HG03457 (cell line): Measurements from ENCODE around the gene PKDCC.
A peak's percentile ranks its signal among the peaks of the same experiment; 100 is the strongest.

Source experiments
- ATAC-seq: cut with Tn5 transposase; IDR thresholded peaks from one replicate; pipeline ENCODE4 v1.9.1; 2021; ENCODE audit warnings: moderate number of reproducible peaks; ENCODE audit not compliant: unreplicated experiment

Gene PKDCC

GRCh38 chr2:42047488-42048298 lies at the start of gene PKDCC:
PKDCC (plus strand) TSS chr2:42048021; CDS start chr2:42048200, 179 bp downstream.
- no peak for ATAC-seq

- no peak for ATAC-seq
These were observed 49.4 kb upstream of the PKDCC start for GRCh38 chr2:41998186-41999127.

GRCh38 chr2:41999128-41999480 lies 48.7 kb upstream of the PKDCC start:
- ATAC-seq, result no peak

GRCh38 chr2:41999592-42000281 lies 48.1 kb upstream of the PKDCC start:
- ATAC-seq, result no peak

GRCh38 chr2:42001711-42002201 lies 46.1 kb upstream of the PKDCC start:
- ATAC-seq, result no peak

GRCh38 chr2:42007551-42007950 lies 40.3 kb upstream of the PKDCC start:
- ATAC-seq, result no peak

GRCh38 chr2:42008241-42008921 lies 39.4 kb upstream of the PKDCC start:
- ATAC-seq, result no peak

GRCh38 chr2:42009657-42010580 lies 37.9 kb upstream of the PKDCC start:
- no peak for ATAC-seq

GRCh38 chr2:42010743-42011298 lies 37.0 kb upstream of the PKDCC start:
- no peak for ATAC-seq

GRCh38 chr2:42012137-42012536 lies 35.7 kb upstream of the PKDCC start:
- no peak for ATAC-seq

GRCh38 chr2:42012651-42013050 lies 35.2 kb upstream of the PKDCC start:
- ATAC-seq, result no peak

- no peak for ATAC-seq
These were observed 34.4 kb upstream of the PKDCC start for GRCh38 chr2:42013409-42013808.

- no peak for ATAC-seq
These were observed 26.4 kb upstream of the PKDCC start for GRCh38 chr2:42021464-42021863.

GRCh38 chr2:42025151-42025582 lies 22.7 kb upstream of the PKDCC start:
- ATAC-seq, result no peak

GRCh38 chr2:42026272-42026671 lies 21.5 kb upstream of the PKDCC start:
- no peak for ATAC-seq

- peak; percentile 73 for ATAC-seq
These were observed 19.2 kb upstream of the PKDCC start for GRCh38 chr2:42028571-42029148.

GRCh38 chr2:42029171-42029570 lies 18.6 kb upstream of the PKDCC start:
- ATAC-seq, result peak; percentile 12

- no peak for ATAC-seq
These were observed 18.1 kb upstream of the PKDCC start for GRCh38 chr2:42029639-42030199.
